Measurements from ENCODE around the gene ALDH5A1. TPM values are rescaled to one million over a fixed set of nuclear protein-coding genes. Genes with fewer than 3 reads are reported as not detected.

ALDH5A1 gene
- polyA plus RNA-seq, 12 donors, result 7.8 to 12.8 (median 9.9) TPM; not detected in 1

DNA sequence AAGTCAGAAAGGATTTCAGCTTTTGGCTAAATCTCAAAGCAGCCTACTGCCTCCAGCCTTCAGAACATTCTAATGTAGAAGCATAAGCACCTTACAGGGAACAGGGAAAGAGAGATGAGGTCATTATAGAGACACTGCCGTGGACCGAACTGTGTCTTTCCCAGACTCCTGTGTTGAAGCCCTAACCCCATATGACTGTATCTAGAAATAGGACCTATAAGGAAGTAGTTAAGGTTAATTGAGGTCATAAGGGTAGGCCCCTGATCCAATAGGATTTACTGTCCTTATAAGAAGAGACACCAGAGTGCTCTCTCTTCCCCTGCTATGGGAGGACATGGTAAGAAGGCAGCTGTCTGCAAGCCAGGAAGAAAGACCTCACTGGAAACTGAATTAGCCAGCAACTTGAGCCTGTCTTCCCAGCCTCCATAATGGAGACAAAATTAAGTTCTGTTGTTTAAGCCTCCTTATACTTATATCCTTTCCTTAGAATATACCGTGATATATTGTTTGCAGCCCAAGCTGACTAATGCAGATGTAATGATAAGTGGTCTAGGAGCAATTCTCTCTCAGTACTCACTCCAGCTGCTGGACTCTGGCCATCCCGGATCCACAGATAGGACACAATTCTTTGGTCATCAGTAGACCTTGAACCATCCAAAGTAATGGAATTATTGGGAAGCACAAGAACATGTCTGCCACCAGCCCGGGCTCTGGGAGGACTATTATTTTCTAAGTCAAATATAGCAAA, 71.4 kb downstream of the ALDH5A1 start:
- DNase-seq, result no peak

DNA sequence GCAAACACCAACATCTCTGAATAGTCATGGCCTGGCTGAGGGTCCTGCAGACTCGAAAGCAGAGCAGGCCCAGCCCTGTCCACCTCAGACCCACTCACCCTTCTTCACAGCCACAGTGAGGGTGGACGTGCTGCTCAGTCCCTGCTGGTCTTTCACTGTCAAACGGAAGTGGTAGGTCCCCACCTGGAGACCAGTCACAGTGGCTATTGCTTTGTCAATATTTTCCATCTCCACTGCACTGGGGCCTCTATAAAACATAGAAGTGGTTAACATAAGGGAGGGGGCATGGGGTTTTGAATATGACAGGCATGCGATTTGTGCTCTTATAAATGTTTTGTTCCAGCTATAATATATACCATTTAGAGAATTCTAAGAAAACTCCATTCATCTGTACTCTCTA, 73.9 kb downstream of the ALDH5A1 start:
- DNase-seq, result no peak

DNA sequence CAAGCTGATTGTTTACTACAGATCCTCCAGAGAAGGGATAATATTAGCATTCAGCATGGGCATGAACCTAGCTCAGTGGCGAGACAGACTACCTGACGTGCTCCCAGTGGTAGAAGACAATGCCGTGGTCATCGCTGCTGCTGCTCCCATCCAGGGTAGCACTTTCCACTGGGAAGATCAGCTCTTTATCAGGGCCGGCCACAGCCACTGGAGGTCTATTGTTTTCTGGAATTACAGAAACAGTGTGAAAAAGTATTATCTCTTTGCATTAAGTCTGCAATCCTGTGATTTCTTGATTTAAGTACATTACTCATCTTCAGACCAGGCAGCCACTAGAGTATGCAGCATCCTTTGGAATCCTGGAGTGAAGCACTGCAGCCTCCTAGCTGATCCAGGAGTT, 75.0 kb downstream of the ALDH5A1 start:
- DNase-seq, result no peak

DNA sequence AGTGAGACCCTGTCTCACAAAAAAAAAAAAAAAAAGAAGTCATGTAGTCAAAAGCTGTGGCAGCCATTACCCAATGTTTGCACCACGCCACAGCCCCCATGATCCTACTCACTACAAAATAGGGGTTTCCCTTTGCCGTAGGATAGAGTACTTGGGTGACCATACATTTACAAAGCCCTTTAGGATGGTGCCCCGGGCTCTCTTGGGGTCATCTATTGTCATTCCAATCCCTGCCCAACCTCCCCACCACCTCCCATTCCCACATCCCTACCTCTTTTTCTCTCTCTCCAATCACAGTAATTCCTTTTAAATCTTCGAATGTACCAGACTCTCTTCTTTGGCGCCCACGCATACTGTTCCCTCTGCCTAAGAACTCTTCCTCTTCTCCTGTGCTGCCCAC, 76.6 kb downstream of the ALDH5A1 start:
- DNase-seq, result no peak

DNA sequence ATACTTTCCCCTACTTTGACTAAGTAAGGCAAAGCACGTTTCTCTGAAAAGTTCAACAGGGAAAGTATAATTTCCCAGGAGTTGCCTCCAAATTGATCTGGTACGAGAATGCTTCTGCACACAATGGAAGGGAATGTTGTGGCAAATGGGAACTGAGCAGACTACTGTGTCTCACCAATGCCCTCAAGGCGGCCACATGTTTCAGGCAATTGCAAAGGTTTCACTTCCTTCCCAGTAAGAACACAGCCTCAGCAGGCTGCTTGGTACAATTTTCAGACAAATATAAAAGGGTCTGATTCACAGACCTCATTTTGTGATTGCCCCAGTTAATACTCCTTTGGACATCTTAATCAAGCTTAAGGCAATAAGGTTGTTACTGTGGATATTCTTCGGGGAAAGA, 80.0 kb downstream of the ALDH5A1 start:
- no peak for DNase-seq

DNA sequence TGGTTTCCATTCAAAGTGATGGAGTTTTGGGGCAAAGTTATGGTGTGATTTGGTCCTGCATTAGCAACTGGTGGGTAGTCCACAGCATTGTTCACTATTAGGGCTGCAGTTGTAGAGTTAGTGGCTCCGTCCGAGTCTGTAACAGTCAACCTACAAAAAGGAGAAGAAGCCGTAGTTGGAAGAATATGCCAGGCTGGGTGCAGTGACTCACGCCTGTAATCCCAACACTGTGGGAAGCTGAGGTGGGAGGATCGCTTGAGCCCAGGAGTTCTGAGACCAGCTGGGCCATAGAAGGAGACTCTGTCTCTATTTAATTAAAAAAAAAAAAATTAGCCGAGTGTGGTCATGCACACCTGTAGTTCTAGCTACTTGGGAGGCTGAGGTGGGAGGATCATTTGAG, 81.7 kb downstream of the ALDH5A1 start:
- DNase-seq, result no peak

DNA sequence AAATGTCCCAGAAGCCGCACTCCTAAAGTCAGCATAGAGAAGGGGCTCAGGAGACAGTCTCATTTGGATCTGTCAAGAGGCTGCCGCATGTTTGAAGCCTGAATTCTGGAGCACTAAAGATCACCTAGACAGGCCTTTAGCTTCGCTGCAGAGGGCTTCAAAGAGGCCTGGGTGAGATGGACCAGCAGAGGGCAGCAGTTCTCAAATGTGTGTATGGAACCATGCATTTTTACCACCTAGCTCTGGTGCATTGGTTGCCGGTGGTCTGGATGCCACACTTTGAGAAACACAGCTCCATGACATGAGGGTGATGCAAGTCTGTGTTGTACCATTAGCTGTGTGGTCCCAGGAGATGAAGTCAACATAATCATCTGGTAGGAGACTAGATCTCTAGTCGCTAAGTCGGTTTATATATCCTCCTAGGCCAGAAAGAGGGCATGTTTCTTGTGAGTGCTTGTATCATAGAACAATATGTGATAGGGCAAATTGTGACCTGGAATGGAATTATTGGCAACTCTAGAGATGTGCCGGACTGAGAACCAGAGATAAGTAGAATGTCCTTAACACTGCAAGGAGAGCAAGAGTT, 86.4 kb downstream of the ALDH5A1 start:
- DNase-seq, result peak; percentile 54

DNA sequence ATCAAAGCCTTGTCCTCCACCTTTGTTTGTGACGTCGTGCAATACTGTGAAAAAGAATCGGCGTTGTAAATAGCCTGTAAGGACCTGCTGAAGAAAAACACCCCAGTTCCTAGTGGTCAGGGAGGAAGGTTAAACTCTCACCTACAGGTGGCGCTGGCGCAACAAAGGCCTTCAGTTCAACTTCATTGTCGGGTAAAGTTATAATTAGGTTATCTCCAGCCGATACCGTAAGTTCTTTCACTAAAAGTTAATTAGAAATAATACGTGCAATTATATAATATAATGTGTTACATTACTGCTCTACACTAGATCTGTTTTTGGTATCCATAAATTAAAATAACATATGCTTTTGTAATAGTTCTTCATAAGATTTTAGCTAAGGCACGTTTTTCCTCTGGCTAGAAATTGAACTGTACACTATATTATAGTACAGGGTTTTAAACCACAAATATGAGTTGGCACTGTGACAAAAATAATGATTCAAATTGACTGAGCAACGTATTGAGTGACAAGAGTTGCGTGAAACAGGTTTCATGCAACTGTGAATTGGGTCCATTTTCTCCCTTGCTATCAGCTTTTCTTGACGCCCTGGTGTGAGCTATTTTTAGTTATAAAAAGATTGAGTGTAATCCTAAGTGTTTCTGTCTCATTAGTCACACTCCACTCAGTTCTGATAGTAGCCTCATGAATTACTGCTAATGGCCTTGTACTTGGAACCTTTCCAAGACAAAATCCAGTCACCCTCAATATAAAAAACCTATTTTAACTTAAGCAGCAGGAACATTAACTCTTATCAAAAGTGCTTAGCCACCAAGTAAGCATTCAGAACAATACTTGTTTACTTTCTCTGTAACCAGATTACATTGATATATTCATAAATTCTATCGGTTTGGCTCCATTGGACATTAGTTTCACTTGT, 89.0 kb downstream of the ALDH5A1 start:
- DNase-seq, result peak; percentile 61

DNA sequence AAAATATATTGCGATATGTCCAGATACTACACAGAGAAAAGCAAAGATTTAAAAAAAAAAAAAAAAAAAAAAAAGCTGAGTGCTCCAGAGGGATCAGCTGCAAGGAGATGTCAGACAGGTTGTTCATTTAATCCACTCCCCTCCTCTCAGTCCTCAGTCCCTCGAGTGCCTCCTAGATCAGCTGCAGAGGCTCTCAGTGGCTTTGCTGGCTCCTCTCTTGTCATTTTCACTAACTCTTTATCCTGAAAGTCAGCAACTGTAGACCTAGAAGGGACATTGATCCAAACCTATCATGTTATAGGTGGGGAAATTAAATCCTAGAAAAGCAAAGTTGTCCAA, 89.6 kb downstream of the ALDH5A1 start:
- no peak for DNase-seq

Other genes with a start within 250 kb of the ALDH5A1 start
- gene DCDC2, start 136.9 kb upstream of the ALDH5A1 start, polyA plus RNA-seq (ENCODE audit: insufficient read length in 12 of 12), result under 1 TPM in 10 of 12 donors, not detected in 2; 0.05 to 0.78 (median 0.18) TPM
- 10 to 100 TPM in 11 of 12 donors, not detected in 1; 13.0 to 27.3 (median 21.6) TPM for gene MRS2, start 92.0 kb upstream of the ALDH5A1 start, polyA plus RNA-seq (ENCODE audit: insufficient read length in 12 of 12)
- gene GPLD1, start 5.4 kb upstream of the ALDH5A1 start, polyA plus RNA-seq (ENCODE audit: insufficient read length in 12 of 12), result 1 to 10 TPM in 10 of 12 donors, not detected in 2; 1.4 to 3.5 (median 2.4) TPM
- gene KIAA0319, start 151.2 kb downstream of the ALDH5A1 start, polyA plus RNA-seq (ENCODE audit: insufficient read length in 12 of 12), result under 1 TPM in 10 of 12 donors, not detected in 2; 0.05 to 0.20 (median 0.13) TPM
- 10 to 100 TPM in 11 of 12 donors, not detected in 1; 23.6 to 60.3 (median 30.2) TPM for gene TDP2, start 171.9 kb downstream of the ALDH5A1 start, polyA plus RNA-seq (ENCODE audit: insufficient read length in 12 of 12)
- 10 to 100 TPM in 11 of 12 donors, not detected in 1; 10.1 to 23.8 (median 18.8) TPM for gene ACOT13, start 172.1 kb downstream of the ALDH5A1 start, polyA plus RNA-seq (ENCODE audit: insufficient read length in 12 of 12)
- gene C6orf62, start 224.2 kb downstream of the ALDH5A1 start, polyA plus RNA-seq (ENCODE audit: insufficient read length in 12 of 12), result 100 to 1,000 TPM in 4 of 12 donors, 10 to 100 TPM in 8; 64.5 to 204 (median 93.1) TPM

All from muscle of arm (tissue), 12 donors.